ENCODE results near the gene ATP11A.

Gene ATP11A

DNA sequence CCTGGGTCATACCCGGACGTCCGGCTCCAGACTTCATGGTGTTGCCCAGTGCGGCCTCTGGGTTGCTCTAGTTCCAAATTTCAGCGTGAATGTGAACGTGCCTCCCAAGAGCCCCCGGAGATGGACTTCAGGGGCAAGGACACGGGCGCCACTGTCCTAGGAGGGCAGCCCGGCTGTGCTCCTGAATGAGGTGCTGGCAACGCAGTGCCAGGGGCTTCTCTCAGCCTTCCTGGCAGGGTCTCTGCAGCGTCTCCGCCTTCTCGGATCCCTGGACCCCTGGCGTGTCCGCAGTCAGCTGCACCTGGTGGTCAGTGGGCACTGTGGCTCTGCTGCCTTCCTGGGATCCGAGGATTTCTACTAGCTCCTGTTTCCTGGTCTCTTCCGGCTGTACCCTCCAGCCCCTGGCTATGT is 177.5 kb downstream of the ATP11A start:
- Histone ChIP-seq H2AFZ (no peak overlapping the region), H3K27me3 (ENCODE audit: control insufficient read depth, insufficient read depth, low read length) (no peaks in the 10 kb centered on the region), H3K27ac (no peak overlapping the region), H3K4me2 (ENCODE audit: low read length) (no peak overlapping the region), H3K36me3 (ENCODE audit: control insufficient read depth, insufficient read depth, low read length) (no peaks in the 10 kb centered on the region), H3K9me3 (ENCODE audit: control insufficient read depth, low read length) (no peaks in the 10 kb centered on the region), H3K79me2 (no peaks in the 10 kb centered on the region), H3K9ac (no peak overlapping the region), H3K4me3 (ENCODE audit: low read depth, low read length) (no peak overlapping the region), H3K4me1 (no peaks in the 10 kb centered on the region)
- TF ChIP-seq, protein P1, sequence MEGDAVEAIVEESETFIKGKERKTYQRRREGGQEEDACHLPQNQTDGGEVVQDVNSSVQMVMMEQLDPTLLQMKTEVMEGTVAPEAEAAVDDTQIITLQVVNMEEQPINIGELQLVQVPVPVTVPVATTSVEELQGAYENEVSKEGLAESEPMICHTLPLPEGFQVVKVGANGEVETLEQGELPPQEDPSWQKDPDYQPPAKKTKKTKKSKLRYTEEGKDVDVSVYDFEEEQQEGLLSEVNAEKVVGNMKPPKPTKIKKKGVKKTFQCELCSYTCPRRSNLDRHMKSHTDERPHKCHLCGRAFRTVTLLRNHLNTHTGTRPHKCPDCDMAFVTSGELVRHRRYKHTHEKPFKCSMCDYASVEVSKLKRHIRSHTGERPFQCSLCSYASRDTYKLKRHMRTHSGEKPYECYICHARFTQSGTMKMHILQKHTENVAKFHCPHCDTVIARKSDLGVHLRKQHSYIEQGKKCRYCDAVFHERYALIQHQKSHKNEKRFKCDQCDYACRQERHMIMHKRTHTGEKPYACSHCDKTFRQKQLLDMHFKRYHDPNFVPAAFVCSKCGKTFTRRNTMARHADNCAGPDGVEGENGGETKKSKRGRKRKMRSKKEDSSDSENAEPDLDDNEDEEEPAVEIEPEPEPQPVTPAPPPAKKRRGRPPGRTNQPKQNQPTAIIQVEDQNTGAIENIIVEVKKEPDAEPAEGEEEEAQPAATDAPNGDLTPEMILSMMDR (IDR thresholded peaks at IDR 0.05): no peak

DNA sequence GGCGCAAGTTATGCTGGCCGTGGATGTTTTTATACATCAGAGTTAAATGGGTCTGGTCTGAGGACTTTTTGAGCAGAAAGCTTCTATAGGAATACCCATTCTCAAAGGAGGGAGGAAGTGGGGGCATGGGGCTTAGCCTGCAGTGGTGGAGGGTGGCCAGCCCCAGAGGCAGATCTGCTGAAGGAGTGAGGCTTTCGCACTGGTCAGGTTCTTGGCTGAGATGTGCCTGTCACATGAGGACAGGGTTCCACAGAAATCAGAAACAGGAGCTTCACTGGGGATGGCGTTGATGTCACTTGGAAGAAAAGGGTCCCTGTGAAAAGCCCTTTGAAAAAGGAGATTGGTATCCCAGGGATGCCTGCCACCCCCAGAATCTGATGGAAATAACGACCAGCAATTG is 178.5 kb downstream of the ATP11A start:
- H3K4me1 ChIP-seq: no peaks in the 10 kb centered on the region
- no peak overlapping the region for H3K27ac ChIP-seq
- H3K36me3 ChIP-seq (ENCODE audit: control insufficient read depth, insufficient read depth, low read length): no peaks in the 10 kb centered on the region
- TF ChIP-seq, protein P1 (IDR thresholded peaks at IDR 0.05): no peak
- H2AFZ ChIP-seq: no peak overlapping the region
- no peaks in the 10 kb centered on the region for H3K79me2 ChIP-seq
- H3K4me3 ChIP-seq (ENCODE audit: low read depth, low read length): no peak overlapping the region
- no peak overlapping the region for H3K9ac ChIP-seq
- no peaks in the 10 kb centered on the region for H3K27me3 ChIP-seq (ENCODE audit: control insufficient read depth, insufficient read depth, low read length)
- H3K4me2 ChIP-seq (ENCODE audit: low read length): no peak overlapping the region
- no peaks in the 10 kb centered on the region for H3K9me3 ChIP-seq (ENCODE audit: control insufficient read depth, low read length)

DNA sequence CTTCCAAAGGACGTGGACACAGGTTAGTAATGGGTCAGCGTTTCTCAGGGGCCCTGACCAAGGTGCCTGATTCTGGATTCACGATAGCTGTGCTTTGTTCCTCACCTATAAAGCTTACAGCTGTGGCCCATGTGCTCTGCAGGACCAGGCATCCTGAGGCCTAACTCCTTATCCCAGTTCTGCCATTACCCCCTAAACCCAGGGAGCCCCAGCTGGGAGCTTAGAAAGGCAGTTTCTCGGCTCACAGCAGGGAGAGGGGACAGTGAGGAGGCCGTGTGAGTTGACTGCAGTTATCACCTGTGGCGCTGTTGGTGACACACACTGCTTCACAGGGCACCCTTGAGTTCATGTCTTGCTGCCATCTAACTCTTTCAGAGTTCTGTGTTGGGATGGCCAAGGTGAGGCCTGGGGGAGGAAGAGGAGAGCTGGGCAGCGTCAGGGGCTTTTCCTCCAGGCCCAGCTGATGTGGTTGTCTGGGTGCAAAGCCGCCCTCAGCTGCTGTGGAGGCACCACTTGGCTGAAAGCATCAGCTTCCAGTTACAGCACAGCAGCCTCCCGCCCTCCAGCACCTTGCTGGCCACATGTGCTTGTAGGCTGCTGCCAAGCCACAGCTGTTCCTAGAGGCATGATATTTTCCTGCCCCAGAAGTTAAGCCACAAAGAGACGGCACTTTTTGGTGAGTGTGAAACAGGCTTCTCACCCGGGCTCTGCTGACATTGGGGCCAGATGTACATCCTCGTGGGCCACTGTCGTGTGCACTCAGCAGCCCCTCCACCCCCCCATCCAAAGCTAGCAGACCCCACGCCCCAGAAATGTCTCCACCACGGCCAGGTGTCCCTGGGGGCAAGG is 179.6 kb downstream of the ATP11A start:
- no peak overlapping the region for H2AFZ ChIP-seq
- H3K4me1 ChIP-seq: no peaks in the 10 kb centered on the region
- H3K27ac ChIP-seq: no peak overlapping the region
- TF ChIP-seq, protein P1 (IDR thresholded peaks at IDR 0.05): no peak
- H3K4me2 ChIP-seq (ENCODE audit: low read length): no peak overlapping the region
- H3K79me2 ChIP-seq: no peaks in the 10 kb centered on the region
- H3K9me3 ChIP-seq (ENCODE audit: control insufficient read depth, low read length): no peaks in the 10 kb centered on the region
- H3K4me3 ChIP-seq (ENCODE audit: low read depth, low read length): no peak overlapping the region
- H3K36me3 ChIP-seq (ENCODE audit: control insufficient read depth, insufficient read depth, low read length): no peaks in the 10 kb centered on the region
- no peaks in the 10 kb centered on the region for H3K27me3 ChIP-seq (ENCODE audit: control insufficient read depth, insufficient read depth, low read length)
- no peak overlapping the region for H3K9ac ChIP-seq

DNA sequence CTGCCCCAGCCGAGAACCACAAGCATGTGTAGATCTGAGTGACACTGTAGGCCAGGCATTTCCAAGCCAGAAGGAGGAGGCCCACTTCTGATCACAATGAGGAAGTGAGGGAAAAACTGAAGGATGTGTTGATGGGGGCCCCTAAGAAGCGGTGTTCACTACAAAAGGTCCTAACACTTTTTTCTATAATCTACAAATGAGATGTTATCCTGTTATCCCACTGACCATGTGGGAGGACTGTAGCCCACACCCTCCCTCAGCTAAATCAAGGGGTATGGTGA is 180.2 kb downstream of the ATP11A start:
- Histone ChIP-seq H3K9me3 (ENCODE audit: control insufficient read depth, low read length) (no peaks in the 10 kb centered on the region), H3K27me3 (ENCODE audit: control insufficient read depth, insufficient read depth, low read length) (no peaks in the 10 kb centered on the region), H3K4me2 (ENCODE audit: low read length) (no peak overlapping the region), H3K9ac (no peak overlapping the region), H3K27ac (no peak overlapping the region), H3K79me2 (no peaks in the 10 kb centered on the region), H3K36me3 (ENCODE audit: control insufficient read depth, insufficient read depth, low read length) (no peaks in the 10 kb centered on the region), H2AFZ (no peak overlapping the region), H3K4me1 (no peaks in the 10 kb centered on the region), H3K4me3 (ENCODE audit: low read depth, low read length) (no peak overlapping the region)
- TF ChIP-seq, protein P1 (IDR thresholded peaks at IDR 0.05): no peak

DNA sequence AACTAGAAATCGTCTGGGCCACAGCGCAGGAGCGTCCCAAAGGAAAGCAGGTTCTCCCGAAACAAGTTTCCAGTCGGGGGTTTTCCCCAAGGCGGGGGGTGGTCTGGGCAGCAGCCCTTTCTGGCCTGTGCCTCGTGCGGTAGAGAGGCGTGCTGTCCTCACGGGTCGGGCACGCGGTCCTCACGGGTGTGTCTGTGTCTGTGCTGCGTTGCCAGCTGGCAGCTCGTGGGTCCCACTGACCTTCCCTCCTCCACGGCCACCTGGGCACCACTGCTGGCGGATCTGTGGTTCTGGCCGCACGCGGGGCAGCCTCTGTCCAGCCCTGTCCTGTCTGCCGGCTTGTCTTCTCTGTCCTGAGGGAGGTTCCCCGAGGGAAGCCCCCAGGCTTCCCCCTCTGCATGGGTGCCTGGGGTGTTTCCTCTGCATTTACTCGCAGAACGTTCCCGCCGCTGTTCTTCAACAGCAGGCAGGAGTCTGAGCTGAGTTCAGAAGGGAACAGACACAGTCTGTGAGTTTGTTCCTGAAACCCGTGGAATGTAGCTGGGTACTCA is 181.0 kb downstream of the ATP11A start:
- Histone ChIP-seq H3K79me2 (no peaks in the 10 kb centered on the region), H3K9me3 (ENCODE audit: control insufficient read depth, low read length) (no peaks in the 10 kb centered on the region), H3K4me2 (ENCODE audit: low read length) (no peak overlapping the region), H3K9ac (no peak overlapping the region), H3K4me3 (ENCODE audit: low read depth, low read length) (no peak overlapping the region), H2AFZ (no peak overlapping the region), H3K36me3 (ENCODE audit: control insufficient read depth, insufficient read depth, low read length) (no peaks in the 10 kb centered on the region), H3K27ac (no peak overlapping the region), H3K4me1 (no peaks in the 10 kb centered on the region), H3K27me3 (ENCODE audit: control insufficient read depth, insufficient read depth, low read length) (no peaks in the 10 kb centered on the region)
- TF ChIP-seq, protein P1 (IDR thresholded peaks at IDR 0.05): no peak

Data from parathyroid adenoma (tissue), 2 donors.